Spinal cord (tissue), 10 donors: ENCODE results near the gene FOXK1. TPM values are rescaled to one million over a fixed set of nuclear protein-coding genes. Genes with fewer than 3 reads are reported as not detected.

Experiments used
- DNase-seq, 6 donors: peaks; one replicate each; pipeline versions ENCODE4 v3.0.0 to v3.0.0-alpha.2; 2013 to 2015; ENCODE audit warnings: low spot score in 6 of 6, low read depth in 4 of 6
- H3K27ac ChIP-seq: one replicate; pipeline ENCODE4 v1.5.1; 2013; ENCODE audit warnings: low read depth, low read length, control low read depth
- H3K27me3 ChIP-seq: one replicate; pipeline ENCODE4 v1.6.1; 2013; ENCODE audit warnings: low read length; ENCODE audit not compliant: control insufficient read depth, insufficient read depth
- H3K36me3 ChIP-seq: one replicate; pipeline ENCODE4 v1.6.1; 2013; ENCODE audit warnings: low read length; ENCODE audit not compliant: control insufficient read depth, insufficient read depth
- H3K4me1 ChIP-seq: one replicate; pipeline ENCODE4 v1.6.1; 2013; ENCODE audit warnings: low read length; ENCODE audit not compliant: control insufficient read depth, insufficient read depth
- H3K4me3 ChIP-seq: one replicate; pipeline ENCODE4 v1.5.1; 2013; ENCODE audit warnings: low read depth, low read length, control low read depth
- H3K9me3 ChIP-seq: one replicate; pipeline ENCODE4 v1.6.1; 2013; ENCODE audit warnings: low read length; ENCODE audit not compliant: control insufficient read depth, insufficient read depth
- WGBS: methylation state at CpG from one replicate; pipeline ENCODE4 v1.1.5; 2013; ENCODE audit warnings: missing lambda C conversion rate; ENCODE audit not compliant: insufficient coverage; 5-methylcytosine and 5-hydroxymethylcytosine counted together
- polyA plus RNA-seq, 2 donors: library from polyadenylated mRNA; unstranded; fragments of 120-200 nt; gene quantifications; one replicate each; pipeline ENCODE4 v1.2.1, GENCODE V29; 2013; ENCODE audit not compliant: insufficient read length in 2 of 2
- total RNA-seq, 2 donors: library from RNA; depleted of rRNA in 1 of 2; stranded (reverse); fragments of 120-200 nt in 1 of 2; fragments of >200 nt in 1 of 2; gene quantifications; one replicate each; pipeline versions ENCODE4 v1.2.3 to v1.2.4, GENCODE V29; 2013 to 2014
- donor health status: healthy.

The FOXK1 gene
- total and polyA plus RNA-seq, 4 donors: 17.0 to 30.6 (median 21.9) TPM

DNA sequence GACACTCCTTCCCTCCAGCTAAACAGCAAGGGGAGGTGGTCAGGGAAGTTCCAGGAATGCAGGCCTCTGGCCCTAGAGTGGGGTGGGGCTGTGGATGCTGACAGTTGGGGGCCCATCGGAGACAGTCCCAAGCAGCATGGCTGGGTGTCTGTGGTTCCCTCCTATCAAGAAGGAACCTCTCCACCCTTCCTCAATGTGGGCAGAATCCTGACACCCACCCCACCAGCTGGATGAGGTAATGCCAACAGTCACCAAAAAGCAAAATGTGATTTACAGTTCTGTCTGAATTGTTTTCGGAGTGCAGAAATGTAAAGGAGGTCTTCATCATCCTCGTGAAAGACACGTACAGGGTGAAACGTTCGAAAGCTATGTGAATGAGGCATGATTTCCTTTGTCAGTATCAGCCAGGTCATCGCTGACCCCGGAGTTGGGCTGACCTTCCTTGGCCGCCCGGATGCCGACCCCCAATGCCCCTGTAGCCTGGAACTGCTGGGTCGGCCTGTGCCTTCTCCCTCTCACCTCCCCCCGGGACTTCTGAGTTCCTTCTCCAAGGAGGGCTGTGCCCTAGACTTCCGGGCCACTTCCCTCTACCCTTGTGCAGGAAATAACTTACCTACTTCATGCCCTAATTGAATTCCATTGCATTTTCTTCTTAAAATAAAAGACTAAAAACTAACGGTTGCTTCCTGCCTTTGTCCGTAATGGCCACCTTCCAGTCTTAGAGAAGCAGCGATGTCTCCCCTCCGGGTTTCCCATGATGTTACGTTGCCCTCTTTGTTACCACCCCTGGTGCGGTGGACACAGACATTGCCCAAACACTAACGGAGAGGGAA, 24.5 kb downstream of the FOXK1 start:
- Histone ChIP-seq H3K4me1 (peaks cover 70% of the 10 kb centered on the region), H3K4me3 (no peak overlapping the region)
- DNase-seq: no peak

DNA sequence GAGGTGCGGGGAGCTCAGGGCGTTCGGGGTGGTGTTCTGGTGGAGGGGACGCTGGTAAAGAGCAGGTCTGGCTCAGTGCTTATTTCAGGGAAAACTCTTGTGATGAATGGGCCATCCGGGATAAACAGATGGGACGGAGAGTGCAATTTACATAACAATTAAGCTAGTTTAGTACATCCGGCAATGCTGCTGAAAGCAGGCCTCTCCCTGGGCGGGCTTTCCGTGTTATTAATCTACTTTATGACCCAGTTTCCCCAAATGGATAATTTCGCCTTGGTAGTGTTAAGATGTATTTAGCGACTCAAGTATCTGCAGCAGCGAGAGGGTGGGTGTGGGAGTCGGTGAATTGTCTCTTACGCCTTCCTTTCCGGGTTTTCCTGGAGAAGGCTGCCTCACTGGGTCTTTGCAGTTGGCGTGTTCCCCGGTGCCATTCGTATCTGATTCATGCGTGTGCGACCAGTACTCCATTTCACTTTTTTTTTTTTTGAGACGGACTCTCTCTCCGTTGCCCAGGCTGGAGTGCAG, 25.2 kb downstream of the FOXK1 start:
- peaks cover 73% of the 10 kb centered on the region for H3K4me1 ChIP-seq
- DNase-seq: peak in 4 of 6 donors; percentile 71 to 98 (median 80)
- H3K27me3 ChIP-seq: no peaks in the 10 kb centered on the region
- H3K36me3 ChIP-seq: peaks cover 21% of the 10 kb centered on the region
- H3K27ac ChIP-seq: peak overlapping the region; percentile 84
- no peak overlapping the region for H3K4me3 ChIP-seq
- no peaks in the 10 kb centered on the region for H3K9me3 ChIP-seq
- WGBS: 23% methylated on average over 14 of the region's 22 CpGs

More for the DNA sequence above, 24.5 kb downstream of the FOXK1 start:
- 19% methylated on average over 20 of the region's 21 CpGs for WGBS
- H3K36me3 ChIP-seq: peaks cover 18% of the 10 kb centered on the region
- no peaks in the 10 kb centered on the region for H3K9me3 ChIP-seq
- H3K27ac ChIP-seq: peak overlapping the region; percentile 84
- no peaks in the 10 kb centered on the region for H3K27me3 ChIP-seq

DNA sequence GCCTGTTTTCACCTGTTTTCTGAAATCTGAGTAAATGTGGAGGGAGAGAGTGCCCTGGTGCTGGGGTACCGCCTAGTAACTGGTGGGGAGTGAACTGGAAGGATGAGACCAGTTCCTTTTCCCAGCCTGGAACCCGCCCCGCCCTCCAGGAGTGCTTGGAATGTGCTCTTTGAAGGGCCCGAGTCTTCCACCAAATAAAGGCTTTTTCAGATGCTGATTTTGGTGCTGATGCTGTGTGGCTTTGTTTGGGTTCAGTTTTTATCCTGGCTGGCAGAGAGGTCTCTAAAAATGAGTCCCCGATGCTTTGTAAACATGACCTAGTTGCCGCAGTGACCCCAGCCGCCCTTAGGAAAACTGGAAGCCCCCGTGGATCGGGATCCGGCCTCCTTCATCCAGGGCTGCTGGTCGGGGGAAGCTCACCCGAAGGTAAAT, 25.9 kb downstream of the FOXK1 start:
- whole genome bisulfite sequencing: 47% methylated on average over 12 of the region's 12 CpGs
- Histone ChIP-seq H3K27ac (peak overlapping the region; percentile 84), H3K4me3 (no peak overlapping the region), H3K4me1 (peaks cover 67% of the 10 kb centered on the region), H3K36me3 (peaks cover 17% of the 10 kb centered on the region), H3K9me3 (no peaks in the 10 kb centered on the region), H3K27me3 (no peaks in the 10 kb centered on the region)
- DNase-seq: no peak

DNA sequence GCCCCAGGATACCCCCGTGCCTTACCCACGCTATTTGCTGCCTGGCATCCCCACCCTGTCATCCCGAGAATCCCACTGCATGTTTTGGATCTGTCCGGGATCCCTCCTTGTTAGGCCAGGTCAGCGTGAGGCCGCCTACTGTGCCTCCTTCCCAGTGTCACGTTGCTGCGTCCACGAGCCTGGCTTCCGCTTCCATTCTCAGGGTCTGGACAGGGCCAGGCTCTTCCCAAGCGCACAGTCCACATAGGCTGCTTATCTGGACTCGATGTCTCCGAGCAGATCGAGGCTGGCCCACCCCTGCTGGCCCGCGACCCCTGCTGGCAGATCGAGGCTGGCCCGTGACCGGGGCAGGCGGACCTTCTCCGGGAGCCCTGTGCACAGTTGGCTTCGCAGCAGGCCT, 27.1 kb downstream of the FOXK1 start:
- Histone ChIP-seq H3K9me3 (no peaks in the 10 kb centered on the region), H3K4me3 (no peak overlapping the region), H3K27me3 (no peaks in the 10 kb centered on the region), H3K36me3 (peaks cover 20% of the 10 kb centered on the region), H3K4me1 (peaks cover 66% of the 10 kb centered on the region), H3K27ac (peak overlapping the region; percentile 25)
- DNase-seq: no peak
- WGBS: 56% methylated on average over 22 of the region's 22 CpGs

DNA sequence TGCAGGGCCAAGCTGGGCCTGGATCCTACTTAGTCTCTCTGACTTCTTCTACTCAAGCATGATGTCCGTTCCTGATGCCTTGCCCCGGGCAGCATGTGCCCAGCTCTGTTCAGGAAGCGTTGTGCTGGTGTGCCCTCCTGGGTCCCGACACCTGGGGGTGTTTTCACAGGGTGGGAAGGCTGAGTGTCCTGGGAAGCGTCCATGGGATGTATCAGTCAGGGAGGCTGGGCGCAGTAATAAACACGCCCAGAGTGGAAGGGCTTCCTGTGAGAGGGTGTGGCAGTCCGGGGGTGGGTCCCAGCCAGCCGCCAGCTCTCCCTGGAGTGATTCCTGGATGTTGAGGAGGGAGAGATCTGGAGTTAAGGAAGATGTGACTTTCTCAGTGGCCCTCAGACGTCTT, 29.0 kb downstream of the FOXK1 start:
- 95% methylated on average over 10 of the region's 10 CpGs for WGBS
- no peak overlapping the region for H3K27ac ChIP-seq

DNA sequence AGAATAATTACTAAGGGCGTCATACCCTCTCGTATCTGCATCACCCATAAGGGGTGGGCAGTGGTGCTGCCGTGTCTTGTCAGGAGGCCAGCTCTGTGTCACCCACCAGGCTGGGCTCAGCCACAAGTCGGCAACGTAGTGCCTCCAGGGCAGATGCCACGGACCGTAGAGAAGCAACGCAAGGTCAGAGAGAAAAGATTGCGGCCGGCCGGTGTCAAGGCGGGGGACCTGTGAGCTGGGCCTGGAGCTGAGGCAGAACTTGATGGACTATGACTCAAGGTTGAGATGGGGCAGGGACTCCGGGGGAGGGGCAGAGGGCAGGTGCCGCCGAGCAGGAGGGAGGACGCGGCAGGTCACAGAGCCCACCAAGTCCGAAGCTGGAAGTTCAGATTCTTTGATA, 29.5 kb downstream of the FOXK1 start:
- H3K4me1 ChIP-seq: peaks cover 67% of the 10 kb centered on the region
- H3K4me3 ChIP-seq: no peak overlapping the region
- no peaks in the 10 kb centered on the region for H3K9me3 ChIP-seq
- no peak for DNase-seq
- 85% methylated on average over 13 of the region's 18 CpGs for WGBS
- H3K27ac ChIP-seq: no peak overlapping the region
- H3K27me3 ChIP-seq: no peaks in the 10 kb centered on the region
- peaks cover 19% of the 10 kb centered on the region for H3K36me3 ChIP-seq

More for the DNA sequence above, 29.0 kb downstream of the FOXK1 start:
- Histone ChIP-seq H3K9me3 (no peaks in the 10 kb centered on the region), H3K4me1 (peaks cover 68% of the 10 kb centered on the region), H3K4me3 (no peak overlapping the region), H3K36me3 (peaks cover 17% of the 10 kb centered on the region), H3K27me3 (no peaks in the 10 kb centered on the region)
- DNase-seq: no peak

DNA sequence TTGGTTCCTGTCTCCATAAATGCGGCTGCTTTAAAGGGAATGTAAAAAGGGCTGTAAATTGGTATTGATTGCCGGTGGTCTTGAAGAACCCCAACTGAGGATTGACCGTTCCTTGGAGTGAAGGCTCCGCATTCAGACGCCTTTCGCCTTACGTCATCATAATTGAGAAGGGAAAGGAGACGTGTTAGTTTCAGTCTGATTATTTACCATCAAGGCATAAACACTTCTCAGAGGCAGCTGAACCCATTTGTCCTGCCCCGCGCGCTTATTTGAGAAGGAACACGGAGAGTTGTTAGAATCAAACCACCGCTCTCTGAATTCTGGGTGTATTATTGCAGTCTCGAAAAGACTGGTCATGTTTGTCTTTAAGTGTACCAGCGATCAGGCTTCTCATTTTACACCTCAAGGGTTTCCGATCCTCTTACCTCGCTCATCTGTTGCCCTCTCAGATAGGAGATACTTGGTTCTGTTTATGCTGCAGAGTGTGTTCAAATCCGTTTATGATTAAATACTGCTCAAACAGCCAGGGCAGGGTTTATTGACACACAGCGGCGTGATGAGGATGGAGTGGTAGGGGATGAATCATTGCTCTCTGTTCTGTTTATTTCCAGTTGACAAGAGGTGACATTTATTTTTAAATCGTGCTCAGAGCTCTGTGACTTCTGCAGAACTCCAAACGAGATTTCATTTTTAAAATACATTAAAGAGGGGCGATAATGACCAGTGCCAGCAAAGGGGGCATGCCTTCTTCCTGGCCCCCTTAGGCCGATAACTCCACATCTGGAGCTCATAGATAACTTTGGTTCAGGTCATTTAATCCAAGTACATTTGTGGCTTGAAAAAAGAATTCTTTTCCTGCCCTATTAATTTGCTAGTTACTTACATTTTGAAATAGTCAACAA, 30.4 kb downstream of the FOXK1 start:
- peak in 1 of 6 donors; percentile 57 for DNase-seq
- H3K36me3 ChIP-seq: peaks cover 27% of the 10 kb centered on the region
- H3K4me3 ChIP-seq: no peak overlapping the region
- no peaks in the 10 kb centered on the region for H3K27me3 ChIP-seq
- no peak overlapping the region for H3K27ac ChIP-seq
- H3K9me3 ChIP-seq: no peaks in the 10 kb centered on the region
- peaks cover 67% of the 10 kb centered on the region for H3K4me1 ChIP-seq
- 72% methylated on average over 6 of the region's 24 CpGs for WGBS

DNA sequence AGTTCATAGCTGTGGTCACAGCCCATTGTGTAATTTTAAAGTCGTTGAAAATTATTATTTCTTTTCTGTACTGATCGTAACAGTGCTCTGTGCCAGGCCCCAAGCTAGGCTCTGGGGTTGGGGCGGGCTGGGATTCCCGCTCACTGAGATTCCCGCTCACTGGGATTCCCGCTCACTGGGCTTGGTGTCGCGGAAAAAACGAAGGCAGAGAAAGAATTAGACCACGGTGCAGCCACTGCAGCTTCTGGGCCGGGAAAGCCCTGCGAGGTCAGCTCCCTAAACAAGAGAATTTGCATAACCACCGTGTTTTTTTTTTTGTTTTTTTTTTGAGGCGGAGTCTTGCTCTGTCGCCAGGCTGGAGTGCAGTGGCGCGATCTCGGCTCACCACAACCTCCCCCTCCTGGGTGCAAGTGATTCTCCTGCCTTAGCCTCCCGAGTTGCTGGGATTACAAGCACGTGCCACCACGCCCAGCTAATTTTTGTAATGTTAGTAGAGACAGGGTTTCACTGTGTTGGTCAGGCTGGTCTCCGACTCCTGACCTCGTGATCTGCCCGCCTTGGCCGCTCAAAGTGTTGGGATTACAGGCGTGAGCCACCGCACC, 31.2 kb downstream of the FOXK1 start:
- WGBS: 79% methylated on average over 15 of the region's 27 CpGs
- Histone ChIP-seq H3K27ac (no peak overlapping the region), H3K36me3 (peaks cover 27% of the 10 kb centered on the region), H3K4me3 (no peak overlapping the region), H3K9me3 (no peaks in the 10 kb centered on the region), H3K27me3 (no peaks in the 10 kb centered on the region), H3K4me1 (peaks cover 67% of the 10 kb centered on the region)
- no peak for DNase-seq

DNA sequence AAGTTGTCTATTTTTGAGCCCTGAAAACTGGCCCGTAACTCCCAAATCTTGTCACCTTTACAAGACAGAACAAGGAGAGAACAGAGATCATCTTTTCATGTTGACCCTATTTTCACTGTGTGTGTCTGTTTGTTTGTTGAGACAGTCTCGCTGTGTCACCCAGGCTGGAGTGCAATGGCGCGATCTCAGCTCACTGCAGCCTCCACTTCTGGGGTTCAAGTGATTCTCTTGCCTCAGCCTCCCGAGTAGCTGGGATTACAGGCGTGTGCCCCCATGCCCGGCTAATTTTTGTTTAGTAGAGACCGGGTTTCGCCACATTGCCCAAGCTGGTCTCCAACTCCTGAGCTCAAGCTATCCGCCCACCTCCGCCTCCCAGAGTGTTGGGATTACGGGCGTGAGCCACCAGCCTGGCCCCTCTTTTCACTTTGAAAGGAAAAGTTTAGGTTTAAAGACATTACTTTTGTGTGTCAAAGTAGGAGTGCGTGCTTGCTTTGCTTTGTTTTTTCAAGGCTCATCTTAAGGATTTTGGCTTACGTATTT, 32.1 kb downstream of the FOXK1 start:
- no peaks in the 10 kb centered on the region for H3K27me3 ChIP-seq
- 91% methylated on average over 14 of the region's 15 CpGs for WGBS
- H3K9me3 ChIP-seq: no peaks in the 10 kb centered on the region
- H3K36me3 ChIP-seq: peaks cover 25% of the 10 kb centered on the region
- peaks cover 66% of the 10 kb centered on the region for H3K4me1 ChIP-seq
- no peak for DNase-seq
- no peak overlapping the region for H3K4me3 ChIP-seq
- H3K27ac ChIP-seq: no peak overlapping the region
